T47D (cell line): ENCODE results near the gene LSM14A.
A peak's percentile ranks its signal among the peaks of the same experiment; 100 is the strongest.
"Not testable (repeated sequence)": the region's sequence is repeated elsewhere in the genome, so short reads cannot be mapped to it uniquely, and the experiment has no call there.

Experiments used
- DNase-seq, 2 experiments: peaks; one replicate each; pipeline versions ENCODE4 v3.0.0 to v3.0.0-alpha.2; 2011 to 2012; ENCODE audit warnings: low read depth in 1 of 2, low spot score in 1 of 2
- JUND ChIP-seq: IDR thresholded peaks from 2 replicates; pipeline ENCODE4 v1.6.1; 2012; ENCODE audit warnings: low read depth
- in situ Hi-C: cut with HindIII; loops from 2 replicates; pipeline ENCODE4 v1.10.0; 2016; ENCODE audit warnings: low sequenced_read_pairs, low pct_unique_long_range_greater_than_20kb

Gene LSM14A

DNA sequence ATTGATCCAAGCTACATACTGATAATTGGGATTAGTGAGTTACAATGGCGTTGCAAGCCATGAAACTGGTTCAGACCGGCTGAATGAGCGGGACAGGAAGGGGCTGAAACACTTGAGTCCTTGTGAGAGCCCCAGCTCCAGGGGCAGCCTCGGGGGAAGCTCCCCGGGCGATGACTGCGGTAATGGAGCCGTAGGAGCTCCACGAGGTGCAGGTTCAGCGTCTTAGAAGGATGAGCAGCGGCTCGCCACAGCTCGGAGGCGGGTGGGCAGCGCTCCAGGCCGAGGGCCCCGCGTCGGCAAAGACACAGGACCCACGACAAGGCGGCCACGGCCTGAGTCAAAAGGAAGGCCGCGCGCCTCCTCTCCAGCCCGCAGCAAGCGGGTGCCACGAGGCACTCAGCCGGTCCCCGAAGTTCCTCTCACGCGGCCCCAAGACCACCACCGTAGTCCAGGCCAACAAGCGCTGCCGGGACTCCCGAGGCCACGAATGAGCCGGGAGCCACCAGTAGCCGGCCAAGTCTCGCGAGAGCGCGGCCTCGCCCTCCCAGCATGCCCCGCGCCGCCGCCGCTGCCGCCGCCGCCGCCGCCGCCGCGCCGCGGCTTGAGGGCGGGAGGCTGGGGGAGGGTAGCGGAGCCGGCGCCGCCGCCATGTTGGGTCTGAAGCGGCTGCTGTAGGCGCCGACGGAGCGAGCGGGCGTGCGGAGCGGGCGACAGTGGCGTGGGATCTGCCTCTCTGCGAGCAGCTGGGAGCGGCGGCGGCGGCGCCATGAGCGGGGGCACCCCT, at the start of gene LSM14A:
LSM14A (plus strand) TSS at position 628 of the 784 bp plus-strand sequence; CDS start at position 767, 139 bp downstream.
- no peak for TF ChIP-seq JUND
- in situ Hi-C loops, result no loop called here
- DNase-seq, result peak; percentile 66 to 87

- TF ChIP-seq JUND, result no peak
- peak in 1 of 2 experiments; percentile 12 for DNase-seq
- in situ Hi-C loops, result no loop called here
Observed at GRCh38 chr19:34124828-34125227, 47.5 kb upstream of the LSM14A start.

- DNase-seq, result no peak
- in situ Hi-C loops, result no loop called here
- no peak for TF ChIP-seq JUND
Observed at GRCh38 chr19:34126966-34127365, 45.3 kb upstream of the LSM14A start.

GRCh38 chr19:34127684-34128189, 44.6 kb upstream of the LSM14A start:
- no peak for TF ChIP-seq JUND
- no peak for DNase-seq
- in situ Hi-C loops, result no loop called here

DNA sequence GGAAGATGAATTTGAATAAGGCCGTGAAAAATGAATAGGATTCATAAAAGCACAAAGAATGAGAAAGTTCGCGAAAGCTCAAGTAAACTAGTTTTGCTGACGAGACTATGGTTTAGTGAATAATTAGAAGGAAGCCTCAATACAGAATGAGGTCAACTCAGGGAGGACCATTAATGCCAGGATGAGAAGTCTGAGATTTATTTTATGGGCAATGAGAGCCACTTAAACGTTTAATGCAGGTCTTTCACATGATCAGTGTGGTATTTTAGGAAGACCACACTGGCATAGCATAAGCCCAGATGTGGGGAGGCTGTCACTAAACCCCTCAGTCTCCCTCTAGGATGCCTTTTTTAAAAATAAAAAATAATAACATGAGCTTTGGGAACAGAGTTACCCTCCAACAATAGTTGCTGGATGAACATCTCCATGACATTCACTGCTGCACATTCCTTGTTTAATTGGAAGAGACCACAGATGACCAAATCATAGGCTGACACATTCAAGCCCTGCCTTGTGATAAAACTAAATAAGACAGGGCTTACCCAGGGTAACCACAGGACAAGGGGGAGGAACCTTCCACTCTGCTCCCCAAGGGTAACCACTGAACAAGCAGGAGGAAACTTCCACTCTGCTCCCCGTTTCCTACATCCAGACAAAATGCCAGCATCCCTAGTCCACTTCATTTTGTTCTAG, 43.6 kb upstream of the LSM14A start:
- in situ Hi-C loops, result no loop called here
- DNase-seq, result no peak
- TF ChIP-seq JUND, result no peak

GRCh38 chr19:34131100-34131499, 41.2 kb upstream of the LSM14A start:
- DNase-seq, result no peak
- in situ Hi-C loops, result no loop called here
- TF ChIP-seq JUND, result no peak

DNA sequence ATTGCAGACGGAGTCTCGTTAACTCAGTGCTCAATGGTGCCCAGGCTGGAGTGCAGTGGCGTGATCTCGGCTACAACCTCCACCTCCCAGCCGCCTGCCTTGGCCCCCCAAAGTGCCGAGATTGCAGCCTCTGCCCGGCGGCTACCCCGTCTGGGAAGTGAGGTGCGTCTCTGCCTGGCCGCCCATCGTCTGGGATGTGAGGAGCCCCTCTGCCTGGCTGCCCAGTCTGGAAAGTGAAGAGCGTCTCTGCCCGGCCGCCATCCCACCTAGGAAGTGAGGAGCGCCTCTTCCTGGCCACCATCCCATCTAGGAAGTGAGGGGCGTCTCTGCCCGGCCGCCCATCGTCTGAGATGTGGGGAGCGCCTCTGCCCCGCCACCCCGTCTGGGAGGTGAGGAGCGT, 40.2 kb upstream of the LSM14A start:
- in situ Hi-C loops, DNase-seq: not testable (repeated sequence)

- in situ Hi-C loops, DNase-seq: not testable (repeated sequence)
Observed at GRCh38 chr19:34132706-34133105, 39.6 kb upstream of the LSM14A start.

DNA sequence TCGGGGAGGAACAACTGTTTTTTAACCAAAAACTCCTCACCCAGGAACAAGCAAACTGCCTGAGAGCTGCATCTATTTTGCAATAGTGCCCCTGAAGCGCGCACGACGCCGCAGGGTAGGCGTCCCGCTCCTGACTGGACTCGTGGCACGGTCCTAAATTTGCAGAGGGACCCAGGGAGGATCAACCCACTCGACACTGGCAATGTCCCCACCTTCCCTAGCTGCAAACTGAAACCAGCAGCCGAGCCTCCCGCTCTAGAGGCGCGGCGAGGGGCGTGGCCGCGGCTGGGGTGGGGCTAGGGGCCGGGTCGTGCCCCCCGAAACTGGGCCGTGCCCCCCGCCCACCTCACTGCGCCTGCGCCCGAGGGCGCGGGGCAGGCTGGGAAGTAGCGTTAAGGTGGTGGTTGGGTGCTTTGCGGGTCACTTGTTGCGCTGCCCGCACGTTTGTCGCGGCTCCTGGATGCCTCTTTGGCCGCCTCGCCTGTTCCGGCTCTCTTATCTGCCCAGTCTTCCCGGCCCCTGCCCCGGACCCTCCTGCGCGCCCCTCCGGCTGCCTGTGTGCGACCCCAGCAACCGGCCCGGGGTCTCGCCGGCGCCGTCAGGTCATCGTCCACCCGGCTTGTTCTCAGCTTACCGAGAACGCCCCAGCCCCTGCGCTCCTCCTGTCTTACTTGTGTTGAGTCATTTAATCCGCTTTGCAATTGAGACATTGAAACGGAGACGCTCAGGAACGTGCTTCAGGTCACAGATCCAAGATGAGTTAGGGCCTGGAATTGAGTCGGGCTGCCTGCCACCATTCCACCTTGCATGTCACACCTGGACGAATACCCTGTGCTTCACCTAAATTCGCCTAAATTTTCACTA, 37.9 kb upstream of the LSM14A start:
- in situ Hi-C loops, result no loop called here
- TF ChIP-seq JUND, result no peak
- peak; percentile 85 to 92 for DNase-seq

GRCh38 chr19:34135054-34135800, 37.1 kb upstream of the LSM14A start:
- in situ Hi-C loops, result no loop called here
- no peak for TF ChIP-seq JUND
- DNase-seq, result no peak

GRCh38 chr19:34135821-34136611, 36.3 kb upstream of the LSM14A start:
- in situ Hi-C loops, result no loop called here
- no peak for TF ChIP-seq JUND
- no peak for DNase-seq
